Measurements from ENCODE around the gene CD28.

Gene CD28

DNA sequence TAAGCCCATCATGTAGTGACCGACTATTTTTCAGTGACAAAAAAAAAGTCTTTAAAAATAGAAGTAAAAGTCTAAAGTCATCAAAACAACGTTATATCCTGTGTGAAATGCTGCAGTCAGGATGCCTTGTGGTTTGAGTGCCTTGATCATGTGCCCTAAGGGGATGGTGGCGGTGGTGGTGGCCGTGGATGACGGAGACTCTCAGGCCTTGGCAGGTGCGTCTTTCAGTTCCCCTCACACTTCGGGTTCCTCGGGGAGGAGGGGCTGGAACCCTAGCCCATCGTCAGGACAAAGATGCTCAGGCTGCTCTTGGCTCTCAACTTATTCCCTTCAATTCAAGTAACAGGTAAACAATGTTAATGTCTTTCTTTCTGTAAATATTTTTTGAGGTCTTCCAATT, at the start of gene CD28:
Gene CD28, plus strand, starts transcription at position 237 of the 400 bp plus-strand sequence. Its CDS starts 58 bp downstream, at position 295.
- peak; percentile 94 for DNase-seq

DNA sequence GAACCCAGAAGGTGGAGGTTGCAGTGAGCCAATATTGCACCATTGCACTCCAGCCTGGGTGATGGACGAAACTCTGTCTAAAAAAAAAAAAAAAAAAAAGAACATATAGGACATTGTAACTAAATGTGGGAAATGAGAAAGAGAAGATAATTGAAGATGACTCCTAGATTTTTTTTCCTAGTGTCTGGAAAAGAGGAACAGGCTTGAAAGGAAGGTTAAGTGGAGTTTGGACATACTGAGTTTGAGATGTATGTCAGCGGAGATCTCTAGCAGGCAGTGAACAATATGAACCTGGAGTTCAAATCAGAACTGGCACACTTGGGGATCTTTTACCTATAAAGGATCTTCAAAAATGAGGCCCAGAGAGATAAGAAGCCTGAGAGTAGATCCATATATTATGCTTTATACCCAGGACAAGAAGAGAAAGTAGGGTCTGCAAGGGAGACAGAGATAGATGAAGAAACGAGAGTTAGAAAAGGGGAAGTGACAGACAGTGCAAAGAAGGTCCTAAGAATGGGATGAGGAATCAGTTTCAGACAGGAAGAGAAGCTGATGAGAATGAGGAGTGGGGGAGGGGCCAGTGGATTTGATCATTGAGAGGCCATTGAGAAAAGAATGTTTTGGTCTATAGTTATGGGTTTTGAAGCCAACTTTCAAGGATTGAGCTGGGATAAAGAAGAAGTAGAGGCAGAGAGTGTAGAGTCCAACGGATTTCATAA, 46.9 kb upstream of the CD28 start:
- no peak for DNase-seq

DNA sequence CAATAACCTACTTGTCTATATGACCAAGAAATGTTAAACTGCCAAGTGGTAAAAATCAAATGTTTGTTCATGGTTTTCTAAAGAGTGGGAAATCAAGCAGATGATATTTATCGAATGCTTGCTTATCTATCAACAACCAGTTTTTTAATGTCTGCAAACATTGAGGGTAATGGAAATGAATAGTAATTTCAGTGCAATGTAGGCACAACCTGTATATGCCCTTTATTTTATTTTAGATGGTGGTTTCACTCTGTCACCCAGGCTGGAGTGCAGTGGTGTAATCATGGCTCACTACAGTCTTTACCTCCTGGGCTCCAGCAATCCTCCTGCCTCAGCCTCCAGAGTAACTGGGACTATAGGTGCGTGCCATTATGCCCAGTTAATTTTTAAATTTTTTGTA, 46.0 kb upstream of the CD28 start:
- no peak for DNase-seq

DNA sequence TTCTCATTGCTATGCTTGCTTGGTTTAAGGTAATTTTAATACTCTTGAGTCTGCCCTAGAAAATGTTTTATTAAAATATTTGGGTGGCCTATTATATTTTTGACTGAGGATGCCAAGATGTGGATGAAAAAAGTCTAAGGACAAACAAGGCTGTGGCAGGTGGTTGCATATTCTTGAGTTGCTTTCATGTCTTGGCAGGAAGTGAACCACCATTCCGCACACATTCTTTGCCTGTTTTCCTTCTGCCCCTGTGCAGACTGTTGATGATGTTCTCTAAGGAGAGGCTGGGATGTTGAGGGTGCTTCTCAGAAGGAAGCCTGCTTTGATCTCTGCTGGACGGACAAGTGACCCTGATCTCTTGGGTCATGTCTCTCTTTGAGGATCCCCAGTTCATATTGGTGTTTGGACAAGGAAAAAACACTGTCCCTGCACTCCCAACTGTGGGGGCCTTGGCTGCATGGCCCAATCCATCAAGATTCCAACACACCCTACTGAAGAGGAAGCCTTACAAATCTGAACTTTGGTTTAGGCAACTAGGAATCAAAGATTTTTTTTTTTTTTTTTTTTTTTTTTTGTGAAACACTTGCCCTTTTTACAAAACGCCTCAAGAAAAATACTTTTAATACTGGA, 45.0 kb upstream of the CD28 start:
- DNase-seq, result no peak

DNA sequence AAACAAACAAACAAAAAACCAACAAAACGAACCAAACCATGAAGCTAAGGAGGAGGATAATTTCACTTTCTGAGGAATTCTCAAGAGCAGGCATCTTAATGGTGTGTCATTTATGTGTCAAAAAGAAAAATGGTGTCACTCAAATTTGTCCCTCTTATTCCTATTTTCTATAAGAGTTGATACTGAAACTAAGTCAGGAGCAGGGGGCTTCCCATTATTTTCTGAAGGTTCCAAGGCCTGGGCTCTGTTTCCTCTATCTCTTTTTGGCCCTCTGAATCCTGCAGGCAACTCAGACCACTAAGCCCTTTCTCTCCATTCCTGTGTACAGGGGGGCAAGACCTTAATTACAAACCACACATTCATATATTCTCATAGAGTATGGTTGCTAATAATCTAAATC, 44.0 kb upstream of the CD28 start:
- no peak for DNase-seq

DNA sequence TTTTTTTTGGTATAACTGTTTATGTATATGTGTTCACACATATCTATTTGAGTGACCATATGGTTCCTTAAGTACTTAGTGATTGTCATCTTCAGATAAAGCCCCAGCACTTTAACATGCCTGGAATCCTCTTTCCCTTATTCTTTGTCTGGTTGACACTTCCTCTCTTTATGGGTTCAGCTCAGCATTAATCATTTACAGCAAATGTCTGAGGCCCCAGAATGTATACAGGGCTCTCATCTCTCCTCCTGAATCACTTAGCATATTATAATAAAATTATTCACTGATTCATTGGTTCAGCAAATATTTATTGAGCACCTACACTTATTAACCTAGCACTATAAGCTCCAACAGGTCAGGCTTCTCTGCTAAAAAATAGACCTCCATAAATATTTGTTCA, 43.5 kb upstream of the CD28 start:
- DNase-seq, result no peak

DNA sequence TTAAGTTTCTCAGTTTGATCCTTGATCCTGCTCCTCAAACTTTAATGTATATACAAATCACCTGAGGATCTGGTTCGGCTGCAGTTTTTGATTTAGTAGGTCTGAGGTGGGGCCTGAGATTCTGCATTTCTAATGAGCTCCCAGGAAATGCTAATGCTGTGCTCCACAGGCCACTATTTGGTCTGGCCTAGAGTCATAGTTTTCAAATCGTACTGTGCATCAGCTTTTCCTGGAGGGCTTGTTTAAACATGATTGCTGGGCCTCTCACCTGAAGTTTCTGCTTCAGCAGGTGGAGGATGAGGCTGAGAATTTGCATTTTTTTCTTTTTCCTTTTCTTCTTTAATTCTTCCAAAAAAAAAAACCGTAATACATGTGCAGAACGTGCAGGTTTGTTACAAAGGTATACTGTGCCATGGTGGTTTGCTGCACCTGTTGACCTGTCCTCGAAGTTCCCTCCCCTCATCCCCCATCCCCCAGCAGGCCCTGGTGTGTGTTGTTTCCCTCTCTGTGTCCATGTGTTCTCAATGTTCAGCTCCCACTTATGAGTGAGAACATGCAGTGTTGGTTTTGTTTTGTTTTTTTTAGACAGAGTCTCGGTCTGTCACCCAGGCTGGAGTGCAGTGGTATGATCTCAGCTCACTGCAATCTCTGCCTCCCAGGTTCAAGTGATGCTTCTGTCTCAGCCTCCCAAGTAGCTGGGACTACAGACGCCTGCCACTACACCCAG, 42.2 kb upstream of the CD28 start:
- no peak for DNase-seq

DNA sequence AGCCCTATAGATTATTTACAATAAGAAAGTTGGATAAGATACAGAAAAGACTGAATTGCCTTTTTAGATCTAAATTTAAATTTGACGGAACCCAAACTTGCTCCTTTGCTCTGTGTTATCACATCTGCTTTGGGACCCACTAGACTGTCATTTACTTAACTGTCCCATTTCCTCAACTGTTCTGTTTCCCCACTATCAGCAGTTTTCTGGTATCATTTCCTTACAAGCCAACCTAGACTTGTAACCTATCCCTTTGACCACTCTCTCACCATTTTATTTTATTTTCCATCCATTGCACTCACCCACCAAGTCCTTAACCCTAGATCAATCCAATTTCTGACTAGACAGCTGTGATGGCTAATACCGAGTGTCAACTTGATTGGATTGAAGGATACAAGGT, 38.6 kb upstream of the CD28 start:
- no peak for DNase-seq

DNA sequence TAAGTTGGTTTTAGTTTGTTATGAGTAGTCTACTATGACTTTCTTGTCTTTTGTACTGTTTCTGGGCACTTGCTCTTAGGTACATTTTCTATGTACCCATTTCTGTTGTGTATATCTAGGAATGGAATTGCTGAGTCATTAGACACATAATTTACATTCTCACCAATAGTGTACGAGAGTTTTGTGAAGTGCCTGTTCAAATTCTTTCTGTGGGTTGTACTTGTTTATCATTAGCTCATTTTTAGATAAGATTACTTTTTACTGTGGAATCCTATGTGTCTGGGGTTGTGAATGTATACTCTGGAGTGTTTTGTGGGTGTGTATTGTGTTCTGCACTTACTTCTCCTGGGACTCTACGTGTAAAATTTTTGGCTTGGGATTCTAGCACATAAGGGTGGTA, 36.6 kb upstream of the CD28 start:
- no peak for DNase-seq

DNA sequence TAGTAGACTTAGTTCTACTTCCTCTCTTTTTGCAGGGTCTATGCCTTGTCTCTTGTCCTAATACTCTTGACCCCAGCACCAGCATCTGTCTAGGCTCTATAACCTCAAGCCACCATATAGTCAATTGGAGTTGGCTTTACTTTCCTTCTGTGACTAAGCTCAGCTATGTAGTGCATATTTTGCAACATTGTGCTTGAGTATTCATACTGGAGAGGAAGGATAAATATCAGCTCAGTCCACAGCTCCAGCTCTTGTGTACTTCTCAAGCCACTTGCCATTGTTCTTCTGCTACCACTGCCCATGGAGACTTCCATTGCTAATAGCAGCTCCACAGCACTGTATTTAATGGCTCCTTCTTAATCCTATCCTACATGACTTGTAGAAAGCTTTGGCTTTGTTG, 35.5 kb upstream of the CD28 start:
- DNase-seq, result no peak

DNA sequence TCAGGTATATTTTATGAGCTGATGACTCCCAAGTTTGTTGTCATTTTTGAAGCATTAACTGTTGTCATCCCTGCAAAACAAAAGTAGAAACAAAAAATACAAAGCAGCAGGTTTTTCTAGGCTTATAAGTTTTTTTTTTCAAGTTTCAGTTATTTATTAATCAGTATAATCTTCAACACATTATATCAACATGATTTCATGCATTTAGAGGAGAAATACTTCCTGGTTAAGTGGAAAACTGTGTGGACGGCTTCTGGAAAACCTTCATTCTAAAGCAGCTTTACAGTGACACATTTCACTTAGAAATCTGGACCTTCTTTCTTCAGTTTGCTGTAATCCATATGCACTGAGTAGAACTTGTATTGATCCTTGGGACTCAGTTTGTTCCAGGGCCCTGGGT, 34.6 kb upstream of the CD28 start:
- no peak for DNase-seq

DNA sequence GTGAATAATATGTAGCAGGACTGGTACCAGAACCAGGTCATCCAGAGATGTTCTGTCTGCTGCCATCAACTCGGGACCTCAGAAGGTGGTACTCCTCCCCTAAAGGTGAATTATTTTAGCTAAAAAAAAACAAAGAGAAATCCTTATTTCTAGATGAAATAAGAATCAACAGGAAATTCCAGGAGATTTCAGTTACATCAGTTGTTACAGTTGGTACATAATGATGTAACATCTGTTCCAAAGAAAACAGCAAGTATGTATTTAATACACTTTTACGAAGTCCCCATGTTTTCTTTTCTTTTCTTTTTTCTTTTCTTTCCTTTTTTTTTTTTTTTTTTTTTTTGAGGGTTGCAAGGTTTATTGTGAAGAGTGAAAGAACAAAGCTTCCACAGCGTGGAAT, 33.6 kb upstream of the CD28 start:
- DNase-seq, result no peak

DNA sequence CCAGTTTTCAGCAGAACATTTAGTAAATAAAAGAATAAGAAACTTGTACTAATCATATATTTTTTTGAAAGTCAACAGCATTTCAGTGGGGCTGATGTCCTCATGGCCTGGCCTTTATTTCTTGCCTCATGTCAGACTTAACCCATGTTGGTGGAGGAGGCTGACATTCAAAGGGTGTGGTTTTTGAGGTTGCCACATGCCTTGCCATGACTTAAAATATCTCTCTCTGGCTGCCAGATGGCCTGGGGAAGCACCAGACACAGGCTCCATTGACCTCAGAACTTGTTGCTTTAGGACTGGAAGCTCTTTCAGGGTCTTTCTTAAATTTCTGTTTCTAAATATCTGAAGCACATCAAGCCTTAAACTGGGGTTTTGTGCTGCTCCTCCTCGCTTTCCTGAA, 32.5 kb upstream of the CD28 start:
- no peak for DNase-seq

DNA sequence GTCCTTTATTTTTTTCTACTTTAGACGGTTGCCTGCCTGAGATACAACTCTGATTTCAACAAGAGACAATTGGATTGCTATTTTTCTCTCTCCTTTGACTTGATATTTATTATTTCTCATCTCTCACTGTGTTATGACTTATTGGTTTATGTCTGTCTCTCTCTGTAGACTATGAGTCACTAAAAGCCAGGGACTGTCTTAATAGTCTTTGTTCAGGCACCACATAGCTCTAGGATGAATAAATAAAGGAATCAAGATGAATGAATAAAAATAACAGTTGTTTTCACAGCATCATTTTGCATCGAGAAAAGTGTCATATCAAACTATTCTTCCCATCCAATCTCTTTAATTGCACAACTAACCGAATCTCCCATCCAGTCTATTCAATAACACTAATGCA, 31.4 kb upstream of the CD28 start:
- no peak for DNase-seq

DNA sequence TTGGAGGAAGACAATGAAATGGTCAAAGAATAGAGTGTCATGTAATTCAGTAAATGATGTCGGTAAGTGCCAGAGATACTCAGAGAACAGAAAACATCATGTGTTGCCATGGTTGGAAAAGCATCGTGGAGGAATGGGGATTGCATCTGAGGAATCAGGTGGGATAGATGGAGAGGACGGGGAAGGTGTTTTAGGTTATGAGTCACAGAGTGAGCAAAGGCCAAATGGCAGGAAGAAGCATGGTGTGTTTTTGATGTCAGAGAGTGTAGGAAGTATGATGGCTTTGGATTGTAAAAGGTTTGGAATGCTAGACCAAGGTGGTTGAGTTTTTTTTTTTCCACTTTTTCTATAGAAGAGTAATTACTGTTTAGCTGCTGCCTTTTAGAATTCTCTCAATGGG, 27.5 kb upstream of the CD28 start:
- no peak for DNase-seq

DNA sequence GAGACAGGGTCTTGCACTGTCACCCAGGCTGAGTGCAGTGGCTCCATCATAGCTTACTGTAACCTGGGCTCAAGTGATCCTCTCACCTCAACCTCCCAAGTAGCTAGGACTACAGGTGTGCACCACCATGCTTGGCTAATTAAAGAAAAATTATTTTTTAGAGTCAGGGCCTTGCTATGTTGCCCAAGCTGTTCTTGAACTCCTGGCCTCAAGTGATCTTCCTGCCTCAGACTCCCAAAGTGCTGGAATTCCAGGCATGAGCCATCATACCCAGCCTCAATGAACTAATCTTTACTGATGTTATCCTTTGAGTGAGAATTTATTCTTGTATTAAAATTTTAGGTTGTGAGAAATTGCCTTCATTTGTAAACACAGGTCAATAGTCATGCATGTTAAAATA, 27.0 kb upstream of the CD28 start:
- no peak for DNase-seq

DNA sequence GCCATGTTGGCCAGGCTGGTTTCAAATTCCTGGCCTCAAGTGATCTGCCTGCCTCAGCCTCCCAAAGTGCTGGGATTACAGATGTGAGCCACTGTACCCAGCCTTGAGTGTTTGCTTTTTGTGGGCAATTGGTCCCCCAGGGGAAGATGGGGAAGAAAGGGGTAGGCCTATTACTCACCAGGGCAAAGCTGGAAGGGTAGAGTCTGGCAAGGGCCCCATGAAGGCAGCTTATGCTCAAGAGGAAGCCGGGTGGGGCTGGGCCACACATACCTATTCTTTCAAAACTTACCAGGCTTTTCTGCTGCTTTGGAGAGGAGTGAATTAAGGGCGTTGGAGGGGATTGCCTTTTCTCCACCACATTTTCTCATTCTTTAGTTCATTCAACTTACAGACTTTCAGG, 24.5 kb upstream of the CD28 start:
- no peak for DNase-seq

DNA sequence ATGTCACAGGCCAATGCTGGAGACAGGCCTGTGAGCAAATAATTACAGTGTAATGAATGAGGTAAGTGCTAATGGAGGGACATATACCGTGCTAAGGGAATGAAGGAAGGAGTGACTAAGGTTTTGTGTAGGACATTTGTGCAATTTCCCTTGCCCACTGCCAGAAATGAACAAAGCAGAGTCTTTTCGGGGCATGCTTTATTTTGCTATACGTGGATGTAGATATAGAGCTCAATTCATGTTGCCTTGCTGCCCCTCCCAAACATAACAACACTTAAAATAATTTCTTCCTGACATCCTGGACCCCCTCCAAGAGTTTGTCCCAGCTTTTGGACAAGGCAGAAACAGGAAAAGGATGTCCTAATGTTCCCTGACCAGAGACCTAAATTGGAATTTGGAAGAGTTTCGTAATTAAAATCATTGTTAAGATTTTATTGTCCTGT, 23.7 kb upstream of the CD28 start:
- no peak for DNase-seq

DNA sequence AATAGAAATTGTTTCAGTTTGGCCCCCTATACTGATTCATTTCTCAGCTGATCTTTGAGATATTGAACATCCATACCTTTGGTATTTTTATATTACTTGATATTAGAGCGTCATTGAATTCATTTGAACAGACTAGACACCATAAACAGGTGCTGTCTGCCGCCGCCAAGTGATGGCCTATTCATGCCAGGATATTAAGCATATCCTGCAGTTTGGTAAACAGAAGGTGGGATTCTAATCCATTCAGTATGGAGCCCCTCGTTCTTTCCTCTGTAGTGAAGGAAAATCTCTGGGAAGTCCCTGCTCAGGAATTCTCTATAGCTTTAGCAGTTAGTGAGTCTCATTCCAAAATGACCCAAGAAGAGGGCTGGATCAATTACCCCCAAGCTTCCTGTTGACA, 23.0 kb upstream of the CD28 start:
- no peak for DNase-seq

DNA sequence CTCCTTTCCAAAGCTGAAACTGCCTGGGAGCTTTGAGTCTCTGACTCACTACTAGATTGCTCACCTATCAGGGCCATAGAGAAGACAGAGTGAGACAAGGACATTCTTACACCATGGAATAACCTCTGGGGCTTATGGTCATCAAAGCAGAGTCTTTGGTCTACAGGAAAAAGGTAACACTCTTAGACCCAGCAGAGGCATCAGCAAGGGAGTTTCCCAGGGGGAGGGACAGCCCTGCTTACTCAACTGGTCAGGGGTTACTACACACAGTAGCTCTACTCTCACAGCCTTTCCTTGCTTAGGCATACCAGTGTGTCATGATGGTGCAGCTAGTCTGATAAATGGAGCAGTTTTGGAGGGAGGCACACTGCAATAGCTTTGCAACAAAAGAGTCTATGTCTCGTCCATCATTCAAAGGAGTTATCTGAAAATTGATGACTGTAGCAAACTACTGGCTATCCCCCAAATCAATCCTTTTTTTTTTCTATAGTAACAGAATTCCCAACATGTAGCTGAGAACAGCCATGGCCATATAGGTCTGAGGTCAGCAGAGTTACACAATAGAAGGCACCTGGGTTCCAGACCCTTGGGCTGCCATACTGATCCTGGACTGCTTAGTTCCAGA, 22.4 kb upstream of the CD28 start:
- DNase-seq, result no peak

DNA sequence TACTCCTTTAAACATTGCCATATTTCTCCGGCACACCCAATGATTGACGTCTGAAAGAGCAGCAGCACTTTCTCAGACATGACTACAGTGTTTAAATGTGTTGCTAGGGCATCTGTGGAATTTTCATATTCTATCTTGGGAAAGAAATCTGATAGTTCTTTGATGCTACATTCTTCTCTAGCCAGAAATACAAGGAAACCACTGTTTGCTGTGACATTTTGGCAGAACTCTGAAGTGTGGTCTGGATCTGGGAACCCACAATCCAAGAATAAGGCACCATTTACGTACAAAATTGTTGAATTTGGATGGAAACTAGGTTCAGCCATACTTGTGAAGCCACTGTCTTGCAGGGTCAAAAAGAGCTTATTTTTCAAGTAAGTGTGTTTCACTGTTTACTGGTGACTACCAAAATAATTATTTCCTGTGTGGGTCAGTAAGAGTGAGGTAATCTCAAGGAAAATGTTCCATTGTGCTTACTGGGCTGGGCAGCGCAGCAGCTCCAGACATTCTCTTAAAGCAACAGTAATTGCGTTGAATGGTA, 21.3 kb upstream of the CD28 start:
- no peak for DNase-seq

DNA sequence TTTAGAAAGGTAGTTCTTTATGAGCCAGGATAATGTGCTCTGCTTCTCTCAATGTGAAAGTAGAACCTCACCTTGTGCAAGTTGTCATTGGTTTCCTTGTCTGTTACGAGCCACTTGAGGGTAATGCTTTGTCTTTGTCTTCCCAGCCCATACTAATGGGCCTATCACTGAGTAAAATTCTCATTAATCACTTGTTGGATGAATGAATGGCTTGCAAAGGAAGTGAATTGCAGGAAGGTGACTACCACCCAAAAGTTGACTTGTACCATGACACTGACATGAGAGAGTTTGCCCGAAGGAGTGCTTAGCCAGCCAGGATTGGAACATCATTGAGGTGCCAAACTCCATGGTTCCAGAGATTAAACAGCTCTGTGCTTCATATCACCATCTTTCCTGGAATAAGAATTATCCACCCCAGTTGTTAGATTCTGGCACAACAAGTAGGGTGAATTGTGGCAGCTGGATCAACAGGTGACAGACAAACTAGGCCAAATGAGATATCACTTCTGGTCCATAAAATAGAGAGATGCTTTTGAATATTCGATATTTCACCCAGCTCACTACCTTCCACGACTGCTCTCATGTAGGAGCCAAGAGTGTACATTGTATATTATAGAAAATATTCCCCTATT, 20.5 kb upstream of the CD28 start:
- DNase-seq, result no peak

DNA sequence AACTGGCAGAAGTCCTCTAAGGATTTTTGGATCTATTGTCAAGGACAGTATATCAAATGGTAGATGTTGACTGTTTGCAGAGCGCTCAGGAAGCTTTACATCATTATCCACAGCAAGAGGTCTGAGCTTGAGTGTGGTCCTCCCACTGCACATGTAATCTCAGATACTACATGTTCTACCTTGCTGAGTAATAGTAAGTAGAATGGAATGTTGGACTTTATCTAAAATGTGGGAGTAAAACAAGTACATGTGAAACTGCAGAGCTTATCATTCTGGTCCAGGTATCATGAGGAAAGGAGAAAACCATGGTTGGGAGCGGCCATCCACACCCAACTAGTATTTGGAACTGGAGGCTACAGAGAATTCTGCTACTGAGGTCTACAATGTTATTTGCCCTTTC, 19.3 kb upstream of the CD28 start:
- no peak for DNase-seq
